CD4-positive, alpha-beta T cell treated with Interleukin-4 for 1 hour (primary cell): ENCODE data around the gene BOLA1.
"Not testable (repeated sequence)": the region's sequence is repeated elsewhere in the genome, so short reads cannot be mapped to it uniquely, and the experiment has no call there.

Source experiments
- DNase-seq, 2 donors: peaks; one replicate each; pipeline ENCODE4 v3.0.0-alpha.2; 2020 to 2022

The BOLA1 gene

GRCh38 chr1:149899460-149900284 is at the start of gene BOLA1:
Gene BOLA1, plus strand, starts transcription at chr1:149899568. Its CDS starts 492 bp downstream, at chr1:149900060.
- DNase-seq = peak; percentile 82 to 83

DNA sequence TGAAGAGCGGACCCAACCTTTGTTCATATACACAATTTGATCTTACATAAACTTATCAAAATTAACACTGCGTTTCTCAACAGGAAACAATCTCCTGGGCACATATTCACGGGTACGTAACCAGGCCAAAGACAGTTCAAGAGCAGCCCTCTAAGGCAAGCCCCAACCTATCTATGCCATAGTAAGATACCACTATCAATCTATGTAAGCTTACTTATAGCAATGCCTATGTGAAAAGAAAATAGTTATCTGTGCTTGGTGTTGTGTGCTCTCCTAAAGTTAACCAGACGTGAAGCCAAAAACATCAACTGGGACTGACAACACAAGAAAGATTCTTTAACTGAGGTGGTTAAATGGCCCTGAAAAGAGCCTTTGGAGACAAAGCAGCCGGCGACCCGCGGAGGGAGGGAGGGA is 49.4 kb upstream of the BOLA1 start:
- peak in 1 of 2 donors; percentile 32 for DNase-seq

GRCh38 chr1:149850732-149851345 is 48.5 kb upstream of the BOLA1 start:
- DNase-seq = not testable (repeated sequence)

GRCh38 chr1:149851585-149852213 is 47.7 kb upstream of the BOLA1 start:
- not testable (repeated sequence) for DNase-seq

GRCh38 chr1:149852263-149852662 is 47.1 kb upstream of the BOLA1 start:
- DNase-seq = not testable (repeated sequence)

GRCh38 chr1:149860271-149860670 is 39.1 kb upstream of the BOLA1 start:
- not testable (repeated sequence) for DNase-seq

DNA sequence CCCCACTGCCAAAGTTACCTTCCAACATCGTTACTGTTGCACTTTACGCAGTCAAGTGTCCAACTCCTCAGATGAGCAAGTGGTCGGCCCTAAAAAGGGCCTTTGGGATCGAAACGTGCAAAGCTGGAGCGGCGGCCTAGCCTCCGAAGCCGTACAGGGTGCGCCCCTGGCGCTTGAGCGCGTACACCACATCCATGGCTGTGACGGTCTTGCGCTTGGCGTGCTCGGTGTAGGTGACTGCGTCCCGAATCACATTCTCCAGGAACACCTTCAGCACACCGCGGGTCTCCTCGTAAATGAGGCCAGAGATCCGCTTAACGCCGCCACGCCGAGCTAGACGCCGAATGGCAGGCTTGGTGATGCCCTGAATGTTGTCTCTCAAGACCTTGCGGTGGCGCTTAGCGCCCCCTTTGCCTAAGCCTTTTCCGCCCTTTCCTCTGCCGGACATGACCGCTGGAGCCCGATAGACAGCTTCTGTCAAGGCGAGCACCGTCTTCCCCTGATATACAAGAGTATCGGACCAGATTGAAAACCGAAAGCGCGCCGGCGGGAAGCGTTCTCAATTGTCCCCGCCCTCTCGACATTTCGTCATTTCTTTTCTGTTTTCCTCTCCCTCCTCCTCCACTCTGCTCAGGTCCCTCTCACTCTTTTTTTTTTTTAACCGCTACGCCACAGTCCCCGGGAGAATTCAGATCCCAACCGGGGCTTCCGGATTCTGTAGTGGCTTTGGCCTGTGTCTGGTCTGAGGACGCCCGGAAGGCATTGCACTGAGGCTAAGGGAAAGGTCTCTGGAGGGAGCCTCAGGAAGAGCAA is 38.5 kb upstream of the BOLA1 start:
- not testable (repeated sequence) for DNase-seq

- DNase-seq = not testable (repeated sequence)
These were observed 37.8 kb upstream of the BOLA1 start for GRCh38 chr1:149861497-149862054.

DNA sequence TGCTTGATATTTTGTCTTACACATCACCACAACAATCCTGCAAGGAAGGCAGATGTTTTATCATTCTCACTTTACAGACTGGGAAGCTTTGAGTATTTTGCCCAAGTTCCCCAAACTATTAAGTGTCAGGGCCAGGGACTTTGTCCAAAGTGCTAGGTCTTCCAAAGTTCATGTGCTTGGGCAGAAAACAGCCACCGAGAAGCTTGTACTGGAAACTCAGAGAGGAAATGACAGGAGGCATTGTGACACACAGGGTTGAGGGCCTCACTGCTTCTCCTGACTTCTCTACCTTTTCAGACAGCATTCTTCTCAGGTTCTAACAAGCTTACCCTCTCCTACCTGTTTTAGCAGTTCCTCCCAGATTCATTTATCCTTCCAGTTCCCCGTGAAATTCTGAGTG is 32.5 kb upstream of the BOLA1 start:
- DNase-seq = not testable (repeated sequence)

- not testable (repeated sequence) for DNase-seq
These were observed 26.3 kb upstream of the BOLA1 start for GRCh38 chr1:149873060-149873459.

DNA sequence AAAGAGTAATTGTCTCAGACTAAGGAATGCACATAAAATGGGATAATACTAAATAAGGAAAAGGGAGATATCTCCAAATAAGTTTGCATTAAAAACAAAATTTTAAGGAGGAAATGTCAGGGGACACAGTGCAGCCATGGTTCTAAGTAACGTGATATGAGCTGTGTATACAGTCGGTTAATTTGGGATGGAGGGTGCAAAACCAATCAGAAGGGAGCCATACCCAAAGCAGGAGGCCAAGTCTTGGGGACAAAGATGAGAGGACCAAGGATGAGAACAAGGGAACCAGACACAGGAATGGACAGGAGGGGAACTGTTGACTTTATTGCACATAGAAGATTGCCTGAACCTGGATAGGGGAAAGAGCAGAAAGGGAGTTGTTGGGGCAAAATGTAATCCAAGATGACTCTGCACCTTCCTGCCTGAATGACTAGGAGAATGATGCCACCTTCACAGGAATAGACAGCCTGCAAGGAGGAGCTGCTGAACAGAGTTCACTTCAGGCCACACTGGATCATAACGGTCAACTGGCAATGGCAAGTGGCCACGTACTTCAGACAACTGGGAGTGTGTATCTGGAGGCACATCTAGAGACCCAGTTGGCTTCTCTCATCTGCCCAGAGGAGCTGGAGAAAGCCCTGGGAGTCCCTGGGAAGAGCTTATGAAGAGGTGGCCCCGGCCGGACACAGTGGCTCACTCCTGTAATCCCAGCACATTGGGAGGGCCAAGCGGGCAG is 22.0 kb upstream of the BOLA1 start:
- DNase-seq = no peak

DNA sequence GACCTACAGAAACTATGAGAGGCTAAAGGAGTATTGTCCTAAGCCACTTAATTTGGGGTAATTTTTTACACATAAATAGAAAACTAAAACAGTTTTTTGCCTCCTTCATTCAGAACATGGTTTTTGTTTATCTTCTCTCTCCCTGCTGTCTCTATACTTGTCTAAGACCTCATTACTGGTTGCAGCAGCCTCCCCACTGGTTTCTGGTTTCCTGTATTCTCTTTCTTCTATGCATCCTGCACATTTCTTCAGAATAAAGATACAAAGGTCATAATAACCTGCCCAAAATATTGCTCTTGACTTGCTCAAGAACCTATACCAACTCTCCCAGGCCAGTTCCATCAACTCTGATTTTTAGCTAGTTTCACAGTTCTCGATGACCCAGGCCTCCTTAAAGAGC is 19.8 kb upstream of the BOLA1 start:
- peak; percentile 58 to 73 for DNase-seq

- no peak for DNase-seq
These were observed 17.5 kb upstream of the BOLA1 start for GRCh38 chr1:149881876-149882275.

DNA sequence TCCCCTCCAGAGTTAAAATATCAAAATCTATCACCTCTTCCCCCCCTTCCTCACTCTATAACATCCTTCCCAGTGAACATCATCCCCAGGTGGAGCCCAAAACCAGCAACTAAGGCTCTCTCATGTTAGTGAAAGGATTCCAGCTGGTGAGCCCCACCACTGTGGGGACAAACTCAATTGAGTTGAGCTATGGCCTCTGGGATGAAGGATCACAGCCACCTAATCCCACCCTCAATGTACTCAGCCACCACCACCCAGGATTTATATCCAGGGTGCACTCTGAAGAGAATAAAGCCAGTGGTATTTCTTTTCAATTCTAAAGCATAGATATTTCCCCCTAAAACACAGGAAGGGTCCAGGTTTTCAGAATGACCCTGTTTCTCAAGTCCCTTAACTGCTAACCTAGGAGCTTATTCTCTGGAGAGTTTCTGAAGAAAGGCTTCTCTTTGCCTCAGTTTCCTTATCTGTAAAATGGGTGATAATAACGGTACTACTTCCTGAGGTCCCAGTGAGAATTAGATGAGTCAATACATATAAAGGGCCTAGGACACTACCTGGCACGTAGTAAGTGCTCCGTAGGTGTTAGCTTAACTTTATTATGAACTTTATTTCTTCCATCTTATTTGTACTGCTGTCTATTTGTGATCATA is 15.6 kb upstream of the BOLA1 start:
- DNase-seq = no peak

DNA sequence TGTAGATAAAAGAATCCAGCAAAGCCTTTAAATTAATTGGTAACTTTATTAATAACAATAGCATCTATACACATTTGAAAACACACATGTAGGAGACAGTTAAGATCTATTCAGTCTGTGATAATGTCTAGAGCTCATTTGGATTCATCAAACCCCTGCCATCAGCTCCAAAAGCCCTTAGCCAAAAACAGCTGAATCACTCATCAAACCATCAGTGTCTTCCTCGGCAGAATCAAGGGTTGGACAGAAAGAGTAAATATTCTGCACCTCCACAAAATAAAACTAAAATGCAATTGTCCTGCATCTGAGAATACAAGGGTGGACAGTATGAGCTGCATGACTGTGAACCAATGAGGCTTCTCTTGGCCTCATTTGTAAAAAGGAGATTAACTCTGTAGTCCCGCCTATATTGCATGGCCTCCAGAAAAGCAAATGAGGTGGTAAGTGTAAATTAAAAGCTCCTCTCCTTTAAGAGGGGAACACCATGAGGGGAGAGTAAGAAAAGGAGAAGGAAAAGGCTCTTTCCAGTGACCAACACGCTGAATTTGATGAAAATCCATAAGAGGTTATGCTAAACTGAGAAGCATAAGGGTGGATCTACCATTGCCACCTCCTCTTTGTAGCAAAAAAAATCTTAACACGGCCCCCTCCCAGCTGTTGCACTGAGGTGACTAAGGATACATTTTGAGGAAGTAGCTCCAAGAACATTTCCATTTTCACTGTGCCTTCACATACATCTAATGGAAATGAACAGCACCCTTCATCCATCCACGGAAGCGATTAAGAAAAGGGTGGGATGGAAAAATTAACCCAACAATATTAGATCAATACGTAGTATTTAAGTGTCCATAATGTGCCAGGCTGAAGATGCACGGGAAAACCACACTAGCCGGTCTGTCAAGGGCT is 14.7 kb upstream of the BOLA1 start:
- peak; percentile 25 to 28 for DNase-seq

- peak; percentile 69 to 73 for DNase-seq
These were observed 13.8 kb upstream of the BOLA1 start for GRCh38 chr1:149885339-149886120.

GRCh38 chr1:149886121-149886395 is 13.3 kb upstream of the BOLA1 start:
- not testable (repeated sequence) for DNase-seq

- DNase-seq = peak; percentile 97 to 98
These were observed 12.8 kb upstream of the BOLA1 start for GRCh38 chr1:149886396-149887195.

DNA sequence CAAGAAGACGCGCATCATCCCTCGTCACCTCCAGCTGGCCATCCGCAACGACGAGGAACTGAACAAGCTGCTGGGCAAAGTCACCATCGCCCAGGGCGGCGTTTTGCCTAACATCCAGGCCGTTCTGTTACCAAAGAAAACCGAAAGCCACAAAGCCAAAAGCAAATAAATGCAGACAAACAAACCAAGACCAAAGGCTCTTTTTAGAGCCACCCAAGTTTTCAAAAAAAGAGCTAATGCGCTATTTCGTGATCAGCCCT is 12.2 kb upstream of the BOLA1 start:
- DNase-seq = not testable (repeated sequence)
